GM12864 (cell line): ENCODE results near the gene CIAO2B.
A peak's percentile ranks its signal among the peaks of the same experiment; 100 is the strongest.

Experiments
- DNase-seq: peaks from one replicate; pipeline ENCODE4 v3.0.0-alpha.2; 2011; ENCODE audit warnings: low read depth
- H3K4me3 ChIP-seq: 2 replicates; pipeline ENCODE4 v1.5.1; 2011; ENCODE audit warnings: mild to moderate bottlenecking, low read depth, low read length, control low read depth
- TF ChIP-seq, protein P1 (sequence below): IDR thresholded peaks from 2 replicates; pipeline ENCODE4 v1.5.1; 2011; ENCODE audit warnings: low read depth, mild to moderate bottlenecking, moderate library complexity, low read length, control low read depth, inconsistent platforms; ENCODE audit errors: missing control alignments

Gene CIAO2B

GRCh38 chr16:66943426-66944053, 9.3 kb upstream of the CIAO2B start:
- DNase-seq, result no peak
- TF ChIP-seq, protein P1, sequence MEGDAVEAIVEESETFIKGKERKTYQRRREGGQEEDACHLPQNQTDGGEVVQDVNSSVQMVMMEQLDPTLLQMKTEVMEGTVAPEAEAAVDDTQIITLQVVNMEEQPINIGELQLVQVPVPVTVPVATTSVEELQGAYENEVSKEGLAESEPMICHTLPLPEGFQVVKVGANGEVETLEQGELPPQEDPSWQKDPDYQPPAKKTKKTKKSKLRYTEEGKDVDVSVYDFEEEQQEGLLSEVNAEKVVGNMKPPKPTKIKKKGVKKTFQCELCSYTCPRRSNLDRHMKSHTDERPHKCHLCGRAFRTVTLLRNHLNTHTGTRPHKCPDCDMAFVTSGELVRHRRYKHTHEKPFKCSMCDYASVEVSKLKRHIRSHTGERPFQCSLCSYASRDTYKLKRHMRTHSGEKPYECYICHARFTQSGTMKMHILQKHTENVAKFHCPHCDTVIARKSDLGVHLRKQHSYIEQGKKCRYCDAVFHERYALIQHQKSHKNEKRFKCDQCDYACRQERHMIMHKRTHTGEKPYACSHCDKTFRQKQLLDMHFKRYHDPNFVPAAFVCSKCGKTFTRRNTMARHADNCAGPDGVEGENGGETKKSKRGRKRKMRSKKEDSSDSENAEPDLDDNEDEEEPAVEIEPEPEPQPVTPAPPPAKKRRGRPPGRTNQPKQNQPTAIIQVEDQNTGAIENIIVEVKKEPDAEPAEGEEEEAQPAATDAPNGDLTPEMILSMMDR, result no peak
- no peak overlapping the region for H3K4me3 ChIP-seq

DNA sequence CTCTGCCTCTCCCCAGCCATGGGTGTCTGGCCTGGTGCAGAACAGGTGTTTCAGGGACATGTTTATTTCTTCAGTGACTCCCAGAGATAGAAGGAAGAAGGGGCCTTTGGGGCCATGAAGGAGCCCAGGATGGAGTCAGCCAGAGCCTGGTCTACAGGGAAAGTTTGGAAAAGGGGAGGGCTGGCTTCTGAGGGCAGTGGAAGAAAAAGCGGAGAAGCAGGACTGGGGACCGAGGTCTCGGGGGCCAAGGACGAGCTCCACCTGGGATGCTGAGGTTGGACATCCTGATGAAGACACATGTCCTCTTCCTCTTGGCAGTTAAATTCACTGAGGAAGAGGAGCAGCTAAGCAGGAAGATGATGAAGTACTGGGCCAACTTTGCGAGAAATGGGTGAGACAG, 8.8 kb upstream of the CIAO2B start:
- no peak for DNase-seq
- no peak overlapping the region for H3K4me3 ChIP-seq

GRCh38 chr16:66940236-66940635, 6.0 kb upstream of the CIAO2B start:
- TF ChIP-seq, protein P1, result no peak
- no peak overlapping the region for H3K4me3 ChIP-seq
- no peak for DNase-seq

More for the DNA sequence above, 8.8 kb upstream of the CIAO2B start:
- TF ChIP-seq, protein P1, result no peak

- no peak for DNase-seq
- H3K4me3 ChIP-seq, result no peak overlapping the region
- TF ChIP-seq, protein P1, result no peak
Observed at GRCh38 chr16:66939366-66939765, 5.2 kb upstream of the CIAO2B start.

DNA sequence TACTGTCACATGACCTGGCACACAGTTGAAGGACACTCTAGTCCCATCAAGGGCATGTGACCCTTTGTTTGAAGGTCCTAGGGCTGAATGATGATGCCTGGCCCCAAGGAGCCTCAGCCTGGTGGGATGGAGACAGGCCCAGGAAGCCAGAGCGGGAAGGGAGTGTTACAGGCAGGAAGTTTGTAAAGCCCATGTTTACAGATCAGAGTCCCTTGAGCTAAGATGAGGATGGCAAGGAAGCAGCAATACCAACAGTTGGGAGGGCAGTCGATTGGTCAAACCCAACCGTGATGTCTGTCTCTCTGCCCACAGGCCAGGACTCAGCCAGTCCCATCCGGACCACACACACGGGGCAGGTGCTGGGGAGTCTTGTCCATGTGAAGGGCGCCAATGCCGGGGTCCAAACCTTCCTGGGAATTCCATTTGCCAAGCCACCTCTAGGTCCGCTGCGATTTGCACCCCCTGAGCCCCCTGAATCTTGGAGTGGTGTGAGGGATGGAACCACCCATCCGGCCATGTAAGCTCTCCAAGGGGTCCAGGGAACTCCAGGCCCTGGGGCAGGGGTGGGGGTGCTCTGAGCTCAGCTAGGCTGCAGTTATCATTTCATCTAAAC, 3.6 kb upstream of the CIAO2B start:
- TF ChIP-seq, protein P1, result no peak
- H3K4me3 ChIP-seq, result no peak overlapping the region

GRCh38 chr16:66936889-66937554, 2.8 kb upstream of the CIAO2B start:
- TF ChIP-seq, protein P1, result peak; percentile 10
- DNase-seq, result no peak
- no peak overlapping the region for H3K4me3 ChIP-seq

More for the DNA sequence above, 3.6 kb upstream of the CIAO2B start:
- no peak for DNase-seq

DNA sequence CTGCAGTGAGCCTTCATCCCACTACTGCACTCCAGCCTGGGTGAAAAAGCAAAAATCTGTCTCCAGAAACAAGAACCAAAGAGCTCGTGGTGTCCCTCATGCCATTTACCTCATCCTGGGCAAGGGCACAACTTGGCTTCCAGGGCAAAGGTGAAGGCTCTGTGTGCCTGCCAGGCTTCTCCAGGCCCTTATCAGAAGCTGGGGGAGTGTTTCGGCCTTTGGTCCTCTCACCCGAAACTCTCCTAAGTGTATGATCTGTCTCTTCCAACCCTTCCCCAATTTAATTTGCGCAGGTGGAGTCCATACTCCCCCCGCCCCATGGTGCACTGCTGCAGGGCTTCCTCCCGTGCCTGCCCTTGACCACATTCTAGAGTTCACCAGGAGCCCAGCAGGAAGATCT, 2.3 kb upstream of the CIAO2B start:
- no peak for DNase-seq
- TF ChIP-seq, protein P1, result no peak
- H3K4me3 ChIP-seq, result no peak overlapping the region
